HEK293 (cell line): ENCODE measurements around the gene LGALS4.

Experiments used
- OSR2 ChIP-seq: fragments of 450-650 bp; formaldehyde crosslinking; IDR thresholded peaks from 2 replicates; pipeline ENCODE4 v1.5.1; 2016; ENCODE audit warnings: missing biosample characterization, missing genetic modification characterization
- OVOL3 ChIP-seq: fragments of 450-650 bp; formaldehyde crosslinking; IDR thresholded peaks from 2 replicates; pipeline ENCODE4 v1.5.1; 2016; ENCODE audit warnings: missing biosample characterization, missing genetic modification characterization
- SP3 ChIP-seq: fragments of 450-650 bp; formaldehyde crosslinking; IDR thresholded peaks from 2 replicates; pipeline ENCODE4 v1.5.1; 2016; ENCODE audit warnings: missing biosample characterization, missing genetic modification characterization
- WT1 ChIP-seq: fragments of 450-650 bp; formaldehyde crosslinking; IDR thresholded peaks from 2 replicates; pipeline ENCODE4 v1.5.1; 2016; ENCODE audit warnings: missing biosample characterization, missing genetic modification characterization
- YY2 ChIP-seq: fragments of 450-650 bp; formaldehyde crosslinking; IDR thresholded peaks from 2 replicates; pipeline ENCODE4 v1.5.1; 2016; ENCODE audit warnings: missing biosample characterization, missing genetic modification characterization
- ZFP37 ChIP-seq: fragments of 450-650 bp; formaldehyde crosslinking; IDR thresholded peaks from 2 replicates; pipeline ENCODE4 v1.5.1; 2016; ENCODE audit warnings: missing biosample characterization, missing genetic modification characterization
- ZNF112 ChIP-seq: fragments of 450-650 bp; formaldehyde crosslinking; IDR thresholded peaks from 2 replicates; pipeline ENCODE4 v1.5.0; 2017; ENCODE audit warnings: missing biosample characterization, missing genetic modification characterization
- ZNF114 ChIP-seq: fragments of 450-650 bp; formaldehyde crosslinking; IDR thresholded peaks from 2 replicates; pipeline ENCODE4 v1.5.0; 2017; ENCODE audit warnings: missing biosample characterization, missing genetic modification characterization
- ZNF155 ChIP-seq: fragments of 450-650 bp; formaldehyde crosslinking; IDR thresholded peaks from 2 replicates; pipeline ENCODE4 v1.5.1; 2016; ENCODE audit warnings: missing biosample characterization, missing genetic modification characterization
- ZNF157 ChIP-seq: fragments of 450-650 bp; formaldehyde crosslinking; IDR thresholded peaks from 2 replicates; pipeline ENCODE4 v1.5.1; 2016; ENCODE audit warnings: missing biosample characterization, missing genetic modification characterization
- ZNF24 ChIP-seq: fragments of 450-650 bp; formaldehyde crosslinking; IDR thresholded peaks from 2 replicates; pipeline ENCODE4 v1.5.1; 2016; ENCODE audit warnings: missing biosample characterization, missing genetic modification characterization
- ZNF248 ChIP-seq: fragments of 450-650 bp; formaldehyde crosslinking; IDR thresholded peaks from 2 replicates; pipeline ENCODE4 v1.5.1; 2017; ENCODE audit warnings: missing biosample characterization, missing genetic modification characterization
- ZNF302 ChIP-seq: fragments of 450-650 bp; formaldehyde crosslinking; IDR thresholded peaks from 2 replicates; pipeline ENCODE4 v1.5.1; 2016; ENCODE audit warnings: missing biosample characterization, missing genetic modification characterization, low read depth
- ZNF354C ChIP-seq: fragments of 450-650 bp; formaldehyde crosslinking; IDR thresholded peaks from 2 replicates; pipeline ENCODE4 v1.5.1; 2016; ENCODE audit warnings: missing biosample characterization, missing genetic modification characterization, low read depth, borderline replicate concordance
- ZNF366 ChIP-seq: fragments of 450-650 bp; formaldehyde crosslinking; conservative IDR thresholded peaks from 2 replicates; pipeline ENCODE4 v1.5.1; 2016; ENCODE audit warnings: missing biosample characterization, missing genetic modification characterization
- ZNF404 ChIP-seq: fragments of 450-650 bp; formaldehyde crosslinking; IDR thresholded peaks from 2 replicates; pipeline ENCODE4 v1.5.1; 2017; ENCODE audit warnings: missing biosample characterization, missing genetic modification characterization
- ZNF416 ChIP-seq: fragments of 450-650 bp; formaldehyde crosslinking; IDR thresholded peaks from 2 replicates; pipeline ENCODE4 v1.5.1; 2016; ENCODE audit warnings: missing biosample characterization, missing genetic modification characterization
- ZNF433 ChIP-seq: fragments of 450-650 bp; formaldehyde crosslinking; IDR thresholded peaks from 2 replicates; pipeline ENCODE4 v1.5.1; 2016; ENCODE audit warnings: missing biosample characterization, missing genetic modification characterization, low read depth
- ZNF521 ChIP-seq: fragments of 450-650 bp; formaldehyde crosslinking; IDR thresholded peaks from 2 replicates; pipeline ENCODE4 v1.5.1; 2017; ENCODE audit warnings: missing biosample characterization, mild to moderate bottlenecking, missing genetic modification characterization
- ZNF561 ChIP-seq: fragments of 450-650 bp; IDR thresholded peaks from 2 replicates; pipeline ENCODE4 v1.5.1; 2018; ENCODE audit warnings: missing biosample characterization, missing genetic modification characterization, borderline replicate concordance
- ZNF571 ChIP-seq: fragments of 450-650 bp; formaldehyde crosslinking; IDR thresholded peaks from 2 replicates; pipeline ENCODE4 v1.5.0; 2017; ENCODE audit warnings: missing biosample characterization, missing genetic modification characterization
- ZNF585B ChIP-seq: fragments of 450-650 bp; formaldehyde crosslinking; IDR thresholded peaks from 2 replicates; pipeline ENCODE4 v1.5.1; 2016; ENCODE audit warnings: missing biosample characterization, missing genetic modification characterization
- ZNF623 ChIP-seq: fragments of 450-650 bp; formaldehyde crosslinking; IDR thresholded peaks from 2 replicates; pipeline ENCODE4 v1.5.1; 2016; ENCODE audit warnings: missing biosample characterization, missing genetic modification characterization
- ZNF791 ChIP-seq: fragments of 450-650 bp; formaldehyde crosslinking; IDR thresholded peaks from 2 replicates; pipeline ENCODE4 v1.5.1; 2016; ENCODE audit warnings: missing biosample characterization, missing genetic modification characterization
- TF ChIP-seq, protein P1 (sequence below): fragments of 450-650 bp; formaldehyde crosslinking; conservative IDR thresholded peaks from 2 replicates; pipeline ENCODE4 v1.5.1; 2016; ENCODE audit warnings: low read depth, missing biosample characterization, missing genetic modification characterization
- TF ChIP-seq, protein P2 (sequence below): fragments of 450-650 bp; formaldehyde crosslinking; IDR thresholded peaks from 2 replicates; pipeline ENCODE4 v1.5.1; 2016; ENCODE audit warnings: missing biosample characterization, missing genetic modification characterization
- TF ChIP-seq, protein P3 (sequence below): fragments of 450-650 bp; formaldehyde crosslinking; IDR thresholded peaks from 2 replicates; pipeline ENCODE4 v1.5.1; 2016; ENCODE audit warnings: missing biosample characterization, missing genetic modification characterization
- TF ChIP-seq, protein P4 (sequence below): fragments of 450-650 bp; formaldehyde crosslinking; IDR thresholded peaks from 2 replicates; pipeline ENCODE4 v1.5.1; 2016; ENCODE audit warnings: missing biosample characterization, missing genetic modification characterization

LGALS4 gene

DNA sequence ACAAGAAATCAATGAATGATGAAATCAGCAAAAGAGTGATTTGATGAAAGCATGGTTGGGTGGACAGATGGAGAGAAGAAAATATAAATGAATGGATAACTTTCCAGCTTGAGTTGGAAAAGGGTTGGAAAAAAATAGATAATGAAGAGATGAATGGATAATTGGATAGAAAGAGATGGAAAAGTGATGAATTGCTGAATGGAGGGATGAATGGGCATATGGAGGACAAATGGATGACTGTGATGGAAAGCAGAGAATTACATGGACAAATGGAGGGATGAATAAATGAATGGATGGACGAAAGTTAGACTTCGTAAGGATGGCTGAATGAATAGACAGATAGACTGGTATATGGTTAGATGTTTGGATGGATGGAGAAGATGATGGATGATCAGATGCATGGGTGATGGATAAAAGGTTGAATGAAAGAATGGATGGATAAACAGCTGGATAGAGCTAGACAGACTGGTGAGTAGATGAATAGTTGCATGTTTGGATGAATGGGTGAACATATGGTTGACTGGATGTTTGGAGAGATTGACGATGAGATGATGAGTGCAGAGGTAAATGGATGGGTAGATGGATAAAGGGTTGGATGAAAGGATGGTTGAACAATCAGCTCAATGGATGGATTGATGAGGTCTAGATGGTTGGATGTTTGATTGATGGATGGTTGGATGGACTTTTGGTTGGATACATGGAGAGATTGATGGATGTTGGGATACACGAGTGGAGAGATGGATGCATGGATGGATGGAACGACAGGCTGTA, 12.0 kb downstream of the LGALS4 start (continued):
- TF ChIP-seq, protein P1, sequence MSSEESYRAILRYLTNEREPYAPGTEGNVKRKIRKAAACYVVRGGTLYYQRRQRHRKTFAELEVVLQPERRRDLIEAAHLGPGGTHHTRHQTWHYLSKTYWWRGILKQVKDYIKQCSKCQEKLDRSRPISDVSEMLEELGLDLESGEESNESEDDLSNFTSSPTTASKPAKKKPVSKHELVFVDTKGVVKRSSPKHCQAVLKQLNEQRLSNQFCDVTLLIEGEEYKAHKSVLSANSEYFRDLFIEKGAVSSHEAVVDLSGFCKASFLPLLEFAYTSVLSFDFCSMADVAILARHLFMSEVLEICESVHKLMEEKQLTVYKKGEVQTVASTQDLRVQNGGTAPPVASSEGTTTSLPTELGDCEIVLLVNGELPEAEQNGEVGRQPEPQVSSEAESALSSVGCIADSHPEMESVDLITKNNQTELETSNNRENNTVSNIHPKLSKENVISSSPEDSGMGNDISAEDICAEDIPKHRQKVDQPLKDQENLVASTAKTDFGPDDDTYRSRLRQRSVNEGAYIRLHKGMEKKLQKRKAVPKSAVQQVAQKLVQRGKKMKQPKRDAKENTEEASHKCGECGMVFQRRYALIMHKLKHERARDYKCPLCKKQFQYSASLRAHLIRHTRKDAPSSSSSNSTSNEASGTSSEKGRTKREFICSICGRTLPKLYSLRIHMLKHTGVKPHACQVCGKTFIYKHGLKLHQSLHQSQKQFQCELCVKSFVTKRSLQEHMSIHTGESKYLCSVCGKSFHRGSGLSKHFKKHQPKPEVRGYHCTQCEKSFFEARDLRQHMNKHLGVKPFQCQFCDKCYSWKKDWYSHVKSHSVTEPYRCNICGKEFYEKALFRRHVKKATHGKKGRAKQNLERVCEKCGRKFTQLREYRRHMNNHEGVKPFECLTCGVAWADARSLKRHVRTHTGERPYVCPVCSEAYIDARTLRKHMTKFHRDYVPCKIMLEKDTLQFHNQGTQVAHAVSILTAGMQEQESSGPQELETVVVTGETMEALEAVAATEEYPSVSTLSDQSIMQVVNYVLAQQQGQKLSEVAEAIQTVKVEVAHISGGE (tag by site-specific recombination): no peak
- TF ChIP-seq ZFP37 (tag by site-specific recombination) (no peak), ZNF585B (tag by site-specific recombination) (no peak), YY2 (tag by site-specific recombination) (peak; percentile 64; the same call in 1 of the 2 replicates), WT1 (tag by site-specific recombination) (no peak), ZNF24 (no peak), ZNF404 (tag by site-specific recombination) (no peak), ZNF521 (tag by site-specific recombination) (peak; percentile 73), ZNF354C (tag by site-specific recombination) (peak; percentile 5; the same call in 1 of the 2 replicates), ZNF155 (tag by site-specific recombination) (peak; percentile 19; the same call in 1 of the 2 replicates), ZNF571 (tag by site-specific recombination) (peak; percentile 78; the same call in 1 of the 2 replicates), ZNF302 (no peak), ZNF791 (tag by site-specific recombination) (peak; percentile 76), SP3 (tag by site-specific recombination) (no peak), ZNF157 (tag by site-specific recombination) (0 out of 2 replicates have a peak, but pooled peaks have one; percentile 18), ZNF248 (peak; percentile 80; the same call in 1 of the 2 replicates), OSR2 (no peak), ZNF561 (tag by site-specific recombination) (no peak), ZNF433 (tag by site-specific recombination) (no peak), ZNF366 (tag by site-specific recombination) (peak; percentile 98), ZNF623 (tag by site-specific recombination) (no peak), ZNF114 (tag by site-specific recombination) (peak; percentile 89), ZNF112 (tag by site-specific recombination) (0 out of 2 replicates have a peak, but pooled peaks have one; percentile 17), ZNF416 (tag by site-specific recombination) (peak; percentile 61; the same call in 1 of the 2 replicates), OVOL3 (no peak)
- TF ChIP-seq, protein P2, sequence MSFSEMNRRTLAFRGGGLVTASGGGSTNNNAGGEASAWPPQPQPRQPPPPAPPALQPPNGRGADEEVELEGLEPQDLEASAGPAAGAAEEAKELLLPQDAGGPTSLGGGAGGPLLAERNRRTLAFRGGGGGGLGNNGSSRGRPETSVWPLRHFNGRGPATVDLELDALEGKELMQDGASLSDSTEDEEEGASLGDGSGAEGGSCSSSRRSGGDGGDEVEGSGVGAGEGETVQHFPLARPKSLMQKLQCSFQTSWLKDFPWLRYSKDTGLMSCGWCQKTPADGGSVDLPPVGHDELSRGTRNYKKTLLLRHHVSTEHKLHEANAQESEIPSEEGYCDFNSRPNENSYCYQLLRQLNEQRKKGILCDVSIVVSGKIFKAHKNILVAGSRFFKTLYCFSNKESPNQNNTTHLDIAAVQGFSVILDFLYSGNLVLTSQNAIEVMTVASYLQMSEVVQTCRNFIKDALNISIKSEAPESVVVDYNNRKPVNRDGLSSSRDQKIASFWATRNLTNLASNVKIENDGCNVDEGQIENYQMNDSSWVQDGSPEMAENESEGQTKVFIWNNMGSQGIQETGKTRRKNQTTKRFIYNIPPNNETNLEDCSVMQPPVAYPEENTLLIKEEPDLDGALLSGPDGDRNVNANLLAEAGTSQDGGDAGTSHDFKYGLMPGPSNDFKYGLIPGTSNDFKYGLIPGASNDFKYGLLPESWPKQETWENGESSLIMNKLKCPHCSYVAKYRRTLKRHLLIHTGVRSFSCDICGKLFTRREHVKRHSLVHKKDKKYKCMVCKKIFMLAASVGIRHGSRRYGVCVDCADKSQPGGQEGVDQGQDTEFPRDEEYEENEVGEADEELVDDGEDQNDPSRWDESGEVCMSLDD: peak; percentile 51
- TF ChIP-seq, protein P3, sequence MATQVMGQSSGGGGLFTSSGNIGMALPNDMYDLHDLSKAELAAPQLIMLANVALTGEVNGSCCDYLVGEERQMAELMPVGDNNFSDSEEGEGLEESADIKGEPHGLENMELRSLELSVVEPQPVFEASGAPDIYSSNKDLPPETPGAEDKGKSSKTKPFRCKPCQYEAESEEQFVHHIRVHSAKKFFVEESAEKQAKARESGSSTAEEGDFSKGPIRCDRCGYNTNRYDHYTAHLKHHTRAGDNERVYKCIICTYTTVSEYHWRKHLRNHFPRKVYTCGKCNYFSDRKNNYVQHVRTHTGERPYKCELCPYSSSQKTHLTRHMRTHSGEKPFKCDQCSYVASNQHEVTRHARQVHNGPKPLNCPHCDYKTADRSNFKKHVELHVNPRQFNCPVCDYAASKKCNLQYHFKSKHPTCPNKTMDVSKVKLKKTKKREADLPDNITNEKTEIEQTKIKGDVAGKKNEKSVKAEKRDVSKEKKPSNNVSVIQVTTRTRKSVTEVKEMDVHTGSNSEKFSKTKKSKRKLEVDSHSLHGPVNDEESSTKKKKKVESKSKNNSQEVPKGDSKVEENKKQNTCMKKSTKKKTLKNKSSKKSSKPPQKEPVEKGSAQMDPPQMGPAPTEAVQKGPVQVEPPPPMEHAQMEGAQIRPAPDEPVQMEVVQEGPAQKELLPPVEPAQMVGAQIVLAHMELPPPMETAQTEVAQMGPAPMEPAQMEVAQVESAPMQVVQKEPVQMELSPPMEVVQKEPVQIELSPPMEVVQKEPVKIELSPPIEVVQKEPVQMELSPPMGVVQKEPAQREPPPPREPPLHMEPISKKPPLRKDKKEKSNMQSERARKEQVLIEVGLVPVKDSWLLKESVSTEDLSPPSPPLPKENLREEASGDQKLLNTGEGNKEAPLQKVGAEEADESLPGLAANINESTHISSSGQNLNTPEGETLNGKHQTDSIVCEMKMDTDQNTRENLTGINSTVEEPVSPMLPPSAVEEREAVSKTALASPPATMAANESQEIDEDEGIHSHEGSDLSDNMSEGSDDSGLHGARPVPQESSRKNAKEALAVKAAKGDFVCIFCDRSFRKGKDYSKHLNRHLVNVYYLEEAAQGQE: no peak
- TF ChIP-seq, protein P4, sequence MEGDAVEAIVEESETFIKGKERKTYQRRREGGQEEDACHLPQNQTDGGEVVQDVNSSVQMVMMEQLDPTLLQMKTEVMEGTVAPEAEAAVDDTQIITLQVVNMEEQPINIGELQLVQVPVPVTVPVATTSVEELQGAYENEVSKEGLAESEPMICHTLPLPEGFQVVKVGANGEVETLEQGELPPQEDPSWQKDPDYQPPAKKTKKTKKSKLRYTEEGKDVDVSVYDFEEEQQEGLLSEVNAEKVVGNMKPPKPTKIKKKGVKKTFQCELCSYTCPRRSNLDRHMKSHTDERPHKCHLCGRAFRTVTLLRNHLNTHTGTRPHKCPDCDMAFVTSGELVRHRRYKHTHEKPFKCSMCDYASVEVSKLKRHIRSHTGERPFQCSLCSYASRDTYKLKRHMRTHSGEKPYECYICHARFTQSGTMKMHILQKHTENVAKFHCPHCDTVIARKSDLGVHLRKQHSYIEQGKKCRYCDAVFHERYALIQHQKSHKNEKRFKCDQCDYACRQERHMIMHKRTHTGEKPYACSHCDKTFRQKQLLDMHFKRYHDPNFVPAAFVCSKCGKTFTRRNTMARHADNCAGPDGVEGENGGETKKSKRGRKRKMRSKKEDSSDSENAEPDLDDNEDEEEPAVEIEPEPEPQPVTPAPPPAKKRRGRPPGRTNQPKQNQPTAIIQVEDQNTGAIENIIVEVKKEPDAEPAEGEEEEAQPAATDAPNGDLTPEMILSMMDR (tag by site-specific recombination): no peak
